ENCODE results near the gene SRRM4.

DNA sequence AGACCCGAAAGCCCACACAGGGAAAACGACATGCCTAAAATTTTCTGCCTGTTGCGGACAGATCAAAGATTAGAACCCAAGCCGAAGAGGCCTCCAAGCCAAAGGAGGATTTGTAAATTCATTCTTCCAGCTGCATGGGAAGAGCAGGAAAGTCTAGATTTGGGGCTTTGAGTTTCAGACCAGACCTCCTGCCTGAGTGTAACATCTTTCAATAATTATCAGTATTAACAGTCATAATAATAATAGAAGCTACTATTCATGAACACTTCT lies 195.7 kb downstream of the SRRM4 start:
- TF ChIP-seq, protein P1, sequence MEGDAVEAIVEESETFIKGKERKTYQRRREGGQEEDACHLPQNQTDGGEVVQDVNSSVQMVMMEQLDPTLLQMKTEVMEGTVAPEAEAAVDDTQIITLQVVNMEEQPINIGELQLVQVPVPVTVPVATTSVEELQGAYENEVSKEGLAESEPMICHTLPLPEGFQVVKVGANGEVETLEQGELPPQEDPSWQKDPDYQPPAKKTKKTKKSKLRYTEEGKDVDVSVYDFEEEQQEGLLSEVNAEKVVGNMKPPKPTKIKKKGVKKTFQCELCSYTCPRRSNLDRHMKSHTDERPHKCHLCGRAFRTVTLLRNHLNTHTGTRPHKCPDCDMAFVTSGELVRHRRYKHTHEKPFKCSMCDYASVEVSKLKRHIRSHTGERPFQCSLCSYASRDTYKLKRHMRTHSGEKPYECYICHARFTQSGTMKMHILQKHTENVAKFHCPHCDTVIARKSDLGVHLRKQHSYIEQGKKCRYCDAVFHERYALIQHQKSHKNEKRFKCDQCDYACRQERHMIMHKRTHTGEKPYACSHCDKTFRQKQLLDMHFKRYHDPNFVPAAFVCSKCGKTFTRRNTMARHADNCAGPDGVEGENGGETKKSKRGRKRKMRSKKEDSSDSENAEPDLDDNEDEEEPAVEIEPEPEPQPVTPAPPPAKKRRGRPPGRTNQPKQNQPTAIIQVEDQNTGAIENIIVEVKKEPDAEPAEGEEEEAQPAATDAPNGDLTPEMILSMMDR (IDR thresholded peaks at IDR 0.05) = no peak
- TF ChIP-seq MYBL2 (CRISPR knock-in tag; IDR thresholded peaks at IDR 0.05) (no peak), ATF6 (CRISPR knock-in tag; IDR thresholded peaks at IDR 0.05) (no peak), ATF2 (CRISPR knock-in tag; IDR thresholded peaks at IDR 0.05; ENCODE audit: borderline replicate concordance, low read depth) (no peak), NFATC4 (CRISPR knock-in tag; IDR thresholded peaks at IDR 0.05) (no peak), NFE2L1 (CRISPR knock-in tag; IDR thresholded peaks at IDR 0.05) (no peak), NR3C1 (CRISPR knock-in tag; conservative IDR thresholded peaks at IDR 0.05; ENCODE audit: low read depth) (no peak), CREB1 (CRISPR knock-in tag; IDR thresholded peaks at IDR 0.05) (no peak), ZNF423 (CRISPR knock-in tag; IDR thresholded peaks at IDR 0.05) (no peak)
- TF ChIP-seq, protein P2, sequence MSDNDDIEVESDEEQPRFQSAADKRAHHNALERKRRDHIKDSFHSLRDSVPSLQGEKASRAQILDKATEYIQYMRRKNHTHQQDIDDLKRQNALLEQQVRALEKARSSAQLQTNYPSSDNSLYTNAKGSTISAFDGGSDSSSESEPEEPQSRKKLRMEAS (CRISPR knock-in tag; IDR thresholded peaks at IDR 0.05) = no peak
- TF ChIP-seq, protein P3, sequence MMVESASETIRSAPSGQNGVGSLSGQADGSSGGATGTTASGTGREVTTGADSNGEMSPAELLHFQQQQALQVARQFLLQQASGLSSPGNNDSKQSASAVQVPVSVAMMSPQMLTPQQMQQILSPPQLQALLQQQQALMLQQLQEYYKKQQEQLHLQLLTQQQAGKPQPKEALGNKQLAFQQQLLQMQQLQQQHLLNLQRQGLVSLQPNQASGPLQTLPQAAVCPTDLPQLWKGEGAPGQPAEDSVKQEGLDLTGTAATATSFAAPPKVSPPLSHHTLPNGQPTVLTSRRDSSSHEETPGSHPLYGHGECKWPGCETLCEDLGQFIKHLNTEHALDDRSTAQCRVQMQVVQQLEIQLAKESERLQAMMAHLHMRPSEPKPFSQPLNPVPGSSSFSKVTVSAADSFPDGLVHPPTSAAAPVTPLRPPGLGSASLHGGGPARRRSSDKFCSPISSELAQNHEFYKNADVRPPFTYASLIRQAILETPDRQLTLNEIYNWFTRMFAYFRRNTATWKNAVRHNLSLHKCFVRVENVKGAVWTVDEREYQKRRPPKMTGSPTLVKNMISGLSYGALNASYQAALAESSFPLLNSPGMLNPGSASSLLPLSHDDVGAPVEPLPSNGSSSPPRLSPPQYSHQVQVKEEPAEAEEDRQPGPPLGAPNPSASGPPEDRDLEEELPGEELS (CRISPR knock-in tag; IDR thresholded peaks at IDR 0.05) = no peak
- TF ChIP-seq, protein P4, sequence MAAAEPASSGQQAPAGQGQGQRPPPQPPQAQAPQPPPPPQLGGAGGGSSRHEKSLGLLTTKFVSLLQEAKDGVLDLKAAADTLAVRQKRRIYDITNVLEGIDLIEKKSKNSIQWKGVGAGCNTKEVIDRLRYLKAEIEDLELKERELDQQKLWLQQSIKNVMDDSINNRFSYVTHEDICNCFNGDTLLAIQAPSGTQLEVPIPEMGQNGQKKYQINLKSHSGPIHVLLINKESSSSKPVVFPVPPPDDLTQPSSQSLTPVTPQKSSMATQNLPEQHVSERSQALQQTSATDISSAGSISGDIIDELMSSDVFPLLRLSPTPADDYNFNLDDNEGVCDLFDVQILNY (CRISPR knock-in tag; IDR thresholded peaks at IDR 0.05) = no peak

Data from WTC11 (cell line).